Large intestine (tissue), 3 donors: ENCODE data around the gene STK24. TPM values are rescaled to one million over a fixed set of nuclear protein-coding genes. Genes with fewer than 3 reads are reported as not detected.

Source experiments
- DNase-seq, 2 donors: peaks; one replicate each; pipeline versions ENCODE4 v3.0.0 to v3.0.0-alpha.2; 2013
- H3K27ac ChIP-seq: one replicate; pipeline ENCODE4 v1.5.1; 2013; ENCODE audit warnings: low read length
- H3K27me3 ChIP-seq: 2 replicates; pipeline ENCODE4 v1.6.1; 2013; ENCODE audit warnings: low read length; ENCODE audit not compliant: control insufficient read depth, insufficient read depth
- H3K36me3 ChIP-seq: 2 replicates; pipeline ENCODE4 v1.6.1; 2013; ENCODE audit warnings: low read length; ENCODE audit not compliant: control insufficient read depth, insufficient read depth
- H3K4me1 ChIP-seq: one replicate; pipeline ENCODE4 v1.6.1; 2013; ENCODE audit warnings: low read length; ENCODE audit not compliant: control insufficient read depth, insufficient read depth
- H3K4me3 ChIP-seq: one replicate; pipeline ENCODE4 v1.5.1; 2013; ENCODE audit warnings: low read length
- H3K9me3 ChIP-seq: one replicate; pipeline ENCODE4 v1.6.1; 2013; ENCODE audit warnings: mild to moderate bottlenecking, low read depth, low read length, moderate library complexity; ENCODE audit not compliant: control insufficient read depth
- WGBS: methylation state at CpG from one replicate; pipeline ENCODE4 v1.1.5; 2013; ENCODE audit warnings: low lambda C conversion rate; ENCODE audit not compliant: insufficient coverage; 5-methylcytosine and 5-hydroxymethylcytosine counted together
- polyA plus RNA-seq: library from polyadenylated mRNA; unstranded; fragments of 120-200 nt; gene quantifications from one replicate; pipeline ENCODE4 v1.2.1, GENCODE V29; 2013

STK24 gene
- polyA plus RNA-seq, 1 donor, result 119 TPM

DNA sequence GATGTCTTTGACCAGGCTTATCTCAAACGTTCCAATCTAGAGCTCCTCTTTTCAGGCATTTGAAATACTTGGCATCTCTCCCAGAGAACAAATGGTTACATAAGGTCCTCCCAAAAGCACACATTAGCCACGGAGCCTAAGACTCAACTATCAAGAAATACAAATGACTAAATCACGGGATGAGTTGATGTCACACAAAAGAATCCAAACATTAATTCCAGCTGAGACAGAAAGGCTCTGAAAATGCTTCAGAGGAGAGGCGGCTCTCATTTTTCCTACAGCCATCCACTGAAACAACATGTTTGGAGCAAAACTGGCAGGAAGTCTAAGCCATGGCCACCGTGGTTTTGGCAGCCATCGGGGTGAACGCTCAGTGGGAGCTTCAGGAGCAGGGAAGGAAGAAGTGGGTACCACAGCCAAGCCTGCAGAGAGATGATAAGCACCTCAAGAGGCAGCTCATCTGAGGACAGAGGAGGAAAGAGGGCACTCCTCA, 122.5 kb downstream of the STK24 start:
- WGBS, result 83% methylated on average over 1 of the region's 7 CpGs

DNA sequence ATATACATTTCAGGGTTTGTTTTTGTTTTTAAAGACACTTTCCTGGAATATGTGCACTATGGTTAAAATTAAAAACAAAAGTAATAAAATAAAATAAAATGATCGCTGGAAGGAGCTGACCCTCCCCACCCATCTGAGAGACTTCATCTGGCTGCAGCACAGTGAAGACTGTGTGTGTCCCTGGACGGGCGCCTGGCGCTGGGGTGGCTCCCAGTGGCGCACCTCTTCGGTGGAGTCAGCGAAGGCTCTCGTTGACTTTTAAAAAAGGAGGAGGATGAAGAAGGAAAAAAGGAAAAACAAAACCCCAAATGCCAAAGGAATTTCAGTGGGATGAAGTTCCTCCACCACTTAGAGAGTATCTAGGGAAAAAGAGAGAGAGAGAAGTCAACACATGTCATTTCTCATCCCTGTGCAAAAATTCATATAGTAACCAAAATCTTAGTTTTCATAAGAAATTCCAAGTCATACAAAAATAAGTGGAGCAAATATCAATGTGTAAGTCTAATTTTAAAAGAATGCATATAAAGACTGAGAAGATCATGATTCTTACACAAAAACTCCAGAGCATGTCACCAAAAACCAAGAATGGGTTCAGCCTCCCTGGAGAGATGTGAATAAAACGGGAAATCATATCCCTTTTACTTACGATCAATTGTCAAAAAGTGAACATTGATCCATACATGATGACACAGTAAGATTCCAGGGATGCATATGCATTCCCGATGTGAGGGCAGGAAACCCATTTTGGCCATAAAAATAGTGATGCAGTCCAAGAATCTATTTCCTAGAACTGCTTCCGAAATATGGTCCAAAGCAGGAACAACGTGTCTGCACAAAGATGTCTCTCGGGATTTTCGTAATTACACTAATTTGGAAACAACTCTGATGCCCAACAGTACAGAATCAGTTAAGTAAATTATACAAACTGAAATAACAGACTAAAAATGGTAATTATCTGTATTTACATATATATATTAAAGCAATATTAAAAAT, 123.8 kb downstream of the STK24 start:
- Histone ChIP-seq H3K27ac (no peak overlapping the region), H3K9me3 (no peaks in the 10 kb centered on the region), H3K36me3 (peaks cover 77% of the 10 kb centered on the region), H3K27me3 (no peaks in the 10 kb centered on the region), H3K4me1 (no peaks in the 10 kb centered on the region), H3K4me3 (no peak overlapping the region)
- 100% methylated on average over 2 of the region's 15 CpGs for WGBS
- DNase-seq, result no peak

More for the DNA sequence above, 122.5 kb downstream of the STK24 start:
- no peak overlapping the region for H3K4me3 ChIP-seq
- H3K27ac ChIP-seq, result no peak overlapping the region
- H3K36me3 ChIP-seq, result peaks cover 78% of the 10 kb centered on the region
- no peak for DNase-seq
- no peaks in the 10 kb centered on the region for H3K4me1 ChIP-seq
- H3K9me3 ChIP-seq, result no peaks in the 10 kb centered on the region
- H3K27me3 ChIP-seq, result no peaks in the 10 kb centered on the region

DNA sequence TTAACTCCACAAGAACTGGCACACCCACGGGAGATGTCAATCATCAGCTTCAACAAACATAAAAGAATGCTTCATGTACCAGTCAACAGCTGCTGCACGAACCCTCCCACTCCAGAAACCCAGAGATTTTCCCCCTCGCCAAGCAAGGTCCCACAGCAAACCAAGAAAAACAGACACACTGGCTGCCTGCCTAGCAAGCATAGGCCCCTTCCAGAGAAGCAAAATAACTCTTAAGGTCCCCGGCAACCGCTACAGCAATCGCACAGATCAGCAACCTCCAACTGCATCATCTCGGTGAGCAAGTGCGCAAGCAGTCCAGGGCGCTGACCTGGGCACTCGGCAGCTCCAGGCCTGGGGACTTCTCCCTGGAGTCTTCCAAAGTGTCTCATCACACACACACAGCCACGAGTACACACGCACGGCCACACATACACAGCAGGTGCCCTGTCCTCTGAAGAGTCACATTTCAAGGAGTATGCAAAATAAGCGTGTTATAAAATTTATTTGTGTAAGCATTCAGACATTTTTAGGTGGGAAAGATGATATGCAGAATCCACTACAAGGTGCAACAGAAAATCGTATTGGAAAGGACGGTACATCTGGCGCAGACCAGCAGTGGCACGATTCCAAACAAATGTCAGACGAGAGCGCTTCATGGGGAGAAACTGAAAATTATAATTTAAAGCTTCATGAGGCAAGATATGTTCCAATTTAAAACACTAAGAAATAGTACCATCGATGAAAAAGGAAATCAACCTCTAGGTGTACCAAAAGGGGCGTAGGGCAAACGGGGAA, 125.0 kb downstream of the STK24 start:
- H3K27ac ChIP-seq, result no peak overlapping the region
- no peaks in the 10 kb centered on the region for H3K4me1 ChIP-seq
- DNase-seq, result no peak
- H3K9me3 ChIP-seq, result no peaks in the 10 kb centered on the region
- H3K27me3 ChIP-seq, result no peaks in the 10 kb centered on the region
- H3K4me3 ChIP-seq, result no peak overlapping the region
- peaks cover 76% of the 10 kb centered on the region for H3K36me3 ChIP-seq
- WGBS, result 91% methylated on average over 6 of the region's 23 CpGs

DNA sequence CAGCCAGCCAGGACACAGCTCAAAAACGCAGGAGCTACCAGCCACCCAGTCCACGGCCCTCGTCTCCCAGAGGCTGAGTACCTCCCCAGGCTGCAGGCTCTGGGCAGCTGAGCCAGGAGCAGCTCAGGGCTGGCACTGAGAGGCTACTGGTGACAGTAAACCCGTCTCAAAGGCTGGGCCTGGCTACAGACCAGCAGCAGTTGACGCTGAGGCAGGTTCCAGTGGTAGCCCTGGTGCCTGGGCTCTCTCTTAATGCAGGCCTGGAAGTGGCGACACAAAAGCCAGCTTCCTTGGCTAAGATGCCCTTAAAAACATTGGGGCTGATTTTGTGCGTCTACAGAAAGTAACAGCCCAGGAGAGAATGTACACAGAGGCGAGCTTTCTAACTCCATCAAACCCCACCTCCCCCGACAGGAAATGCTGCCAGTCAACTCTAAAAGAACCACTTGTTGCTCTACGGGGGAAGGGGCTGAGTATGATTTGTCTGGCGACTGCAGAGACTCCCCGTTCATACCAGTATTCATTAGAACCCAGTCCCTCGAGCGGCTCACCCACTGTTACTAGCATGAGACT, 126.3 kb downstream of the STK24 start:
- no peaks in the 10 kb centered on the region for H3K27me3 ChIP-seq
- DNase-seq, result no peak
- no peak overlapping the region for H3K27ac ChIP-seq
- peaks cover 75% of the 10 kb centered on the region for H3K36me3 ChIP-seq
- peaks cover under 1% of the 10 kb centered on the region for H3K4me1 ChIP-seq
- H3K9me3 ChIP-seq, result no peaks in the 10 kb centered on the region
- 100% methylated on average over 1 of the region's 14 CpGs for WGBS
- H3K4me3 ChIP-seq, result no peak overlapping the region

DNA sequence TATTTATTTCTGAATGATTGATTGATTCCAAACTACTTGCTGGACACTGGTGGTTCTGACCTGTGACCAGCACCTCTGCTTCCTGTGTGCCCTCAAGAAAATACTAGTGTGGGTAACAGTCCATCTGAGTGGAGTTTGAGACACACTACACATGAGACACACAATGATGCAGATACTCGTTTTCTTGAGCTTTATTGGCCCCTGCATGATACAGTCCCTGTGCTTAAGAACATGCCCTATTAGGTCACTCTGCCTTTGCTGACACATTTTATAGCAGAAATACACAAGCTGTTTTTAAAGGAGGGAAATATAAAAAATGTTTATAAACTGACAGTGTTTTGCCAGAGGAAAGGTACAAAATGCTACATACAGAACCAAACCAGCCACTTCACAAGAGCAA, 126.9 kb downstream of the STK24 start:
- H3K27ac ChIP-seq, result no peak overlapping the region
- H3K27me3 ChIP-seq, result no peaks in the 10 kb centered on the region
- peaks cover 70% of the 10 kb centered on the region for H3K36me3 ChIP-seq
- H3K4me3 ChIP-seq, result no peak overlapping the region
- no peak for DNase-seq
- H3K9me3 ChIP-seq, result no peaks in the 10 kb centered on the region
- H3K4me1 ChIP-seq, result peaks cover 3% of the 10 kb centered on the region
- no CpG with 5 or more reads among the region's 1 CpG for WGBS

DNA sequence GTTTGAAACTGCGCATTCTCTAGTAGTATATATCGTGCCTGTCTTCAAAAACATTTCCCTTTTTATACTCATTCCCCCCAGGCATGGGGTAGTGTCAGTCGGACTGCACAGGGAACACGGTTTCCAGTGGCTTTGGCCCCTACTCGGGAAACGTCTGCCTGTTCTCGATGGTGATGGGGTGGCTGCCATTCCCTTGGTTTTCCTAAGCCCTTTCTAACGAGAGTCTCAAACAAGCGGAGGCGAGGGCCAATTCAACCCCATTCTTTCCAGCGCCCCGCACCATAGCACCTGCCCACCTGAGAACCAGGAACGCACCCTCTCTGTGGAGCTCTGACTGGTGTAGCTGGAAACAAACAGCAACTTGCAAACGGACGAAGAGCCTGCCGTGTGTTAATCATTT, 127.6 kb downstream of the STK24 start:
- Histone ChIP-seq H3K27ac (no peak overlapping the region), H3K27me3 (no peaks in the 10 kb centered on the region), H3K36me3 (peaks cover 64% of the 10 kb centered on the region), H3K4me3 (no peak overlapping the region), H3K4me1 (peaks cover 3% of the 10 kb centered on the region), H3K9me3 (no peaks in the 10 kb centered on the region)
- WGBS, result no CpG with 5 or more reads among the region's 16 CpGs
- DNase-seq, result no peak

DNA sequence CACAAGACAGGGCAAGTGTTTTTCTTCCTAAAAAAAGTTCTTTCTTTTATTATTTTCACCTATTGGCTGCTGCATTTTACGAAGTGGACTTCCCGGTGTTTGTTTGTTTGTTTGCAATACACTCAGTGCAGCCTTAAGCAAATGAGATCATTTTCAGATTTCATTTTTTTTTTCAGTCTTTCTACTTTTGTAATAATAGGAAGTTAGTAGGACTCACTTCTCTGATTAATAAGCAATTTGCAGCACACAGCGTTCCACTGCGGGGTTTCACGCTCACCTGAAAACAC, 128.3 kb downstream of the STK24 start:
- peaks cover 3% of the 10 kb centered on the region for H3K4me1 ChIP-seq
- no peak for DNase-seq
- H3K27ac ChIP-seq, result no peak overlapping the region
- H3K4me3 ChIP-seq, result no peak overlapping the region
- no peaks in the 10 kb centered on the region for H3K27me3 ChIP-seq
- no CpG with 5 or more reads among the region's 5 CpGs for WGBS
- no peaks in the 10 kb centered on the region for H3K9me3 ChIP-seq
- H3K36me3 ChIP-seq, result peaks cover 60% of the 10 kb centered on the region

DNA sequence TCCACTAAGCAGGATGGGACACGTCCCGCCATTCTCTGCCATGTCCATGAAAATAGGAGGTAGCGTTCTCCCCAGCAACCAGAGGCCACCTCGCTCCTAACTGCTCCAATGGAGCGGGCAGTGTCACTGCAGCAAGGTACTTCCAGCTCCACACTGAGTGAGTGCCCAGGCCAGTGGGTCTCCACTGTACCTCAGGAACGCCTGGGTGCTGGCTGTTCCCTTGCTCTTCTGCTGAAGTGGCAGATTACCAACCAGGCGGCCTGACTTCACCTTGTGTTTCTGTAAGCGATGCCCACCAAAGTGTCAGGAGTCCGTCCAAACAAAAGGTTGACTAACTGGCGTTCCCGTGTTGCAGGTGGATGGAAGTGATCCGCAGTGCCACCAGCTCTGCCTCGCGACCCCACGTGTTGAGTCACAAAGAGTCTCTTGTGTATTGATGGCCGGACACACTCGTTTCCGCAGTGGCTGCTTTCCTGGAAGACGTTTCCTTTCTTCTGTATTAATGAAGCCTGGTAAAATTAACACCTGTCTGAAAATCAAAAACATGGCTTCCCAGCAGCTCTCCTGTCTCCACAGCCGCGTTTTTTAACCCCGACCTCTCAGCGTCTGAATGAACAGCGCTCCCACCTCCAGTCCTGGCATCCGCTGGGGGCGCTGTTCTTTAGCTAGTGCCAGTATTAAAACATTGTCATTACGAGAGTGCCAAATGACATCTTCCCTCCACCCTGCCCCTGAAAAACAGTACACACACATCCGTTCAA, 128.8 kb downstream of the STK24 start:
- H3K4me1 ChIP-seq, result peaks cover 3% of the 10 kb centered on the region
- 60% methylated on average over 1 of the region's 28 CpGs for WGBS
- no peaks in the 10 kb centered on the region for H3K27me3 ChIP-seq
- no peak overlapping the region for H3K4me3 ChIP-seq
- H3K9me3 ChIP-seq, result no peaks in the 10 kb centered on the region
- DNase-seq, result peak in 1 of 2 donors; percentile 31
- no peak overlapping the region for H3K27ac ChIP-seq
- H3K36me3 ChIP-seq, result peaks cover 57% of the 10 kb centered on the region

DNA sequence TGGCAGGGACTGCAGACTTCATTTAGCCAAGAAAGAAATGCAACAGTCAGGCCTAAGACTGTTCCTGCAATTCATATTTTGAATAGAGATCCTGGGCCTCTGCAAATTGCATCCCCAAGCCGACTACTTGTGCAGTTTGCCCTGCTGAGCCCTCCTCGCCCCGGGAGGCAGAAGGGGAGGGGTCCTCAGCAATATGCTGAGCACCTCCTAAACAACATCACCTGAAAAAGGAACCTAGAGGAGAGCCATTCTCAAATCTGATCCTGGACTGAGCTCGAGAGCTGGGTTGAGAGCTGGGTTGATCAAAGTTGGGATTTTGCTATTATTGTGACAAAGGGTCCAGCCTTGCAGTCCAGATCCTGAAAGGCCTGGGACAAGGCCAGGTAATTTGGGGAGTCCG, 129.8 kb downstream of the STK24 start:
- DNase-seq, result no peak
- no CpG with 5 or more reads among the region's 5 CpGs for WGBS
- H3K36me3 ChIP-seq, result peaks cover 52% of the 10 kb centered on the region
- H3K27me3 ChIP-seq, result no peaks in the 10 kb centered on the region
- H3K9me3 ChIP-seq, result no peaks in the 10 kb centered on the region
- H3K27ac ChIP-seq, result no peak overlapping the region
- H3K4me3 ChIP-seq, result no peak overlapping the region
- peaks cover 3% of the 10 kb centered on the region for H3K4me1 ChIP-seq

DNA sequence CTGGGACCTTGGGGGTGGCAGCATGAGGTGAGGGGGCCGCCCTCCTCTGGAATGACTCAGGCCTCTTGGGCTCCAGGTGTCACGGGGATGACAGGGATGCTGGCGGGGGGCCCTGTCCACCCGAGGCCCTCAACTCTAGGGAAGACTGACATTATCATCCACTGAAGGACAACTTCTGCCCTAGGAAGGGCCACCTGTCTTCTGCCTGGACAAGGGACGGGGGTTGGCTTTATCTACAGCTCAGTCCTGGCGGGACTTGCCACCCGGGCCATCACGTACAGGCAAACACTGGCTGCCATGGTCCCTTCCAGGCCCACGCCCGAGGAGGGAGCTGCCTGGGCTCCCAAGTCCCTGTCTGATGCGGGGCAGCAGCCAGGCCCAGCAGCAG, 130.7 kb downstream of the STK24 start:
- DNase-seq, result no peak
- no CpG with 5 or more reads among the region's 11 CpGs for WGBS
- no peaks in the 10 kb centered on the region for H3K27me3 ChIP-seq
- no peaks in the 10 kb centered on the region for H3K9me3 ChIP-seq
- H3K4me1 ChIP-seq, result peaks cover 3% of the 10 kb centered on the region
- H3K27ac ChIP-seq, result no peak overlapping the region
- H3K4me3 ChIP-seq, result no peak overlapping the region
- peaks cover 48% of the 10 kb centered on the region for H3K36me3 ChIP-seq
